Measurements from ENCODE around the gene IARS1.

DNA sequence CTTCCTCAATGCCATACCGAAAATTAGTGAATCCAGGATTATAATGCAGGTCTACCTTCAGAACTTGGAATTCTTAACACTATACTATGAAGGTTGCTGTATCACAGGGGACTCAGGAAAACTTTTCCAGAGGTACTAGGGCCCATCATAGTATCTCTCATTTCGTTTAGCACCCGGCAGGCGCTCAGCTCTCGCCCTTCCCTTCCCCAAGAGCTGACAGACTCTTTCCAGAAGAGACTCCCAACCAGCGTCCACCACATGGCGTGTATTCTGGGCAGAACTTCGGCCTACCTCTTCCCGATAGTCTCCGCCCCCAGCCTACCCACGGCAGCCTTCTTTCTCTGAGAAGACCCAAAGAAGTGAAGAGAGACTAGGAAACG, 31.4 kb upstream of the IARS1 start:
- TF ChIP-seq, protein P1, sequence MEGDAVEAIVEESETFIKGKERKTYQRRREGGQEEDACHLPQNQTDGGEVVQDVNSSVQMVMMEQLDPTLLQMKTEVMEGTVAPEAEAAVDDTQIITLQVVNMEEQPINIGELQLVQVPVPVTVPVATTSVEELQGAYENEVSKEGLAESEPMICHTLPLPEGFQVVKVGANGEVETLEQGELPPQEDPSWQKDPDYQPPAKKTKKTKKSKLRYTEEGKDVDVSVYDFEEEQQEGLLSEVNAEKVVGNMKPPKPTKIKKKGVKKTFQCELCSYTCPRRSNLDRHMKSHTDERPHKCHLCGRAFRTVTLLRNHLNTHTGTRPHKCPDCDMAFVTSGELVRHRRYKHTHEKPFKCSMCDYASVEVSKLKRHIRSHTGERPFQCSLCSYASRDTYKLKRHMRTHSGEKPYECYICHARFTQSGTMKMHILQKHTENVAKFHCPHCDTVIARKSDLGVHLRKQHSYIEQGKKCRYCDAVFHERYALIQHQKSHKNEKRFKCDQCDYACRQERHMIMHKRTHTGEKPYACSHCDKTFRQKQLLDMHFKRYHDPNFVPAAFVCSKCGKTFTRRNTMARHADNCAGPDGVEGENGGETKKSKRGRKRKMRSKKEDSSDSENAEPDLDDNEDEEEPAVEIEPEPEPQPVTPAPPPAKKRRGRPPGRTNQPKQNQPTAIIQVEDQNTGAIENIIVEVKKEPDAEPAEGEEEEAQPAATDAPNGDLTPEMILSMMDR (IDR thresholded peaks at IDR 0.05; ENCODE audit: poor library complexity, severe bottlenecking): no peak
- no peak for TF ChIP-seq EZH2 (IDR thresholded peaks at IDR 0.05; ENCODE audit: borderline replicate concordance, insufficient read depth, low read length, poor library complexity, severe bottlenecking)
- TF ChIP-seq MXI1 (conservative IDR thresholded peaks at IDR 0.05; ENCODE audit: poor library complexity, severe bottlenecking): no peak
- TF ChIP-seq SMC3 (conservative IDR thresholded peaks at IDR 0.05; ENCODE audit: poor library complexity): no peak
- no peak for TF ChIP-seq POLR2AphosphoS5 (IDR thresholded peaks at IDR 0.05)
